GM19099 (cell line): ENCODE measurements around the gene PPL.

Experiments used
- POLR2A ChIP-seq: IDR thresholded peaks from 3 replicates; pipeline ENCODE4 v1.6.1; 2011; ENCODE audit warnings: low read depth; ENCODE audit not compliant: insufficient read length; ENCODE audit errors: extremely low read depth

Gene PPL

DNA sequence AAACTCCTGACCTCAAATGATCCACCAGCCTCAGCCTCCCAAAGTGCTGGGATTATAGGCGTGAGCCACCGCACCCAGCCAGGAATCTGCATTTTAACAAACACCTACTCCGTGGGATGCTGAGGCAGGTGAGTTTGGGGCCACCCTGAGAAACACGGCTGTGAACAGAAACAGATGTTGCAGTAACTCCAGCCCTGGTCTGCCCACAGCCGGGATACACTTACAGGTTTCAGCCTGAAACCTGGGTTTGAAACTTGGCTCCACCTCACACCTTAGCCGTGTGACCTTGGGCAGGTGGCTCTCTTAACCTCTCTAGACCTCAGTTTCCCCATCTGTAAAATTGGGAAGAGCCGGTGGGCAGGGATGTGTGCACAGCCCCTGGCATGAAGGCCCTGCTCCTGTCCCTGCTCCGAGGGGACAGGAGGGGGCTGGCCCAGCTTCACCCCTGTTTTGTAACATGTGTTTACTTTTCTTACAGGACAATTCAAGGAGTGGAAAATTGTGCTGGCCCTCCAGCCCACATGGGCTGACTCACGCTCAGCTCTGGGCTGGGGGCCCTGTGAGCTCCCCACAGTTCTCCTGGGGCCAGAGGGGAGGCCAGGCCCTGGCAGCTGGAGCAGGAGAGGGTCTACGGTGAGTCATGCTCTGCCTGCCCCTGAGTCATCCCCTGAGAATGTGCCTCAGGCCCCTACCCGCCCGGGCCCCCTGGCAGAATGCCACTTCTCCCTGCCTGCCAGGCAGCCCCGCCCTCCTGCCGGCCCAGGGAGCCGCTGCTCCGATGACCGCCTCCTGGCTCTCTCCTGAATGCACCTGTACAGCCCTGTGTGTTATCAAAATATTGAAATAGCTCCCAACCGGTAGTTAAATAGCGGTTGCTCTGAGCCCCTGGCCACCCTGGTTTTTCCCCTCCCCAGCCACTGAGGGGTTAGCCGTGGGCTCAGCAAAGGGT, 7.7 kb upstream of the PPL start:
- TF ChIP-seq POLR2A, result no peak

DNA sequence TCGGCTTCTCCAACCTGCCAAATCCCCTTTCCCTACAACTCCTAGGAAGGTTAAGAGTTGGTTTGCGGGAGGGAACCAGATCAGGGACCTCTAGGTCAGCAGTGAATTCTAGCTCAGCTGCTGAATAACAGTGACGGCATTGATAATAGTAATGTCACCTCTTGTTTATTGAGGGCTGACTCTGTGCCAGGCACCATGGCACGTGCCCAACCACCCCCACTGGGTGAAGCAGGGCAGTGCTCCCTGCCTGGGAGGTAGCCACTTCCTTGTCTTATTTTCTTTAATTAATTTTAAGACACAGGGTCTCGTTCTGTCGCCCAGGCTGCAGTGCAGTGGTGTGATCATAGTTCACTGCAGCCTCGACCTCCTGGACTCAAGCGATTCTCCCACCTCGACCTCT, 5.5 kb upstream of the PPL start:
- no peak for TF ChIP-seq POLR2A

DNA sequence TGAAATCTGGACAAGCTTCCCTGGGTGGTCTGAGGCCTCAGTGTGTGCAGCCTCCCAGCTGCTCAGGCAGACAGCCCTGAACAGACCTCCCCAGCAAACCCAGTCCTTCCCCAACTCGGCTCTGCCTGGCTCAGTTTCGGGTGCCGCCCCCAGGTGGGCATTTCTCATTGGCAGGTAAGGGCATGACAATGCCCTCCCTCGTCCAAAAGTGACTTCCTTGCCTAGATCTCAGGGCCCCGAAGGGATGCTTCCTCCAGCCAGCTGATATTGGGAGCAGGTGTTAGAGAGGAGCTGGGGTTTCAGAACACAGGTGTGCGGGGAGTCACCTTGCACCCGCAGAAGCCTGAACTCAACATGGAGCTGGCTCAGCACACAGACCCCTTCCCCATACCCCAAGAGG, 3.8 kb upstream of the PPL start:
- TF ChIP-seq POLR2A, result no peak

DNA sequence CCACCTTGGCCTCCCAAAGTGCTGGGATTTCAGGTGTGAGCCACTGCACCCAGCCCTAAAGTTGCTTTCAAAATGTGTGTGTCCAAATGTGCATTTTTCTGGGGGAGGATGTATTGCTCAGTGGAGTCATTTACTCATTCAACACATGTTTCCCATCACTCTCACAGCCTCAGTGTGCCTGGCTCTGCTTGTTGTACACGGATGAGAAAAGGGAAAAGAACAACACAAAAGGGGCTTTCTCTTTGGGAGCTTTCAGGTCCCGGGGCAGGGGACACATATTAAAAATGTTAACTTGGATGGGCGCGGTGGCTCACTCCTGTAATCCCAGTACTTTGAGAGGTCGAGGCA, 1.7 kb upstream of the PPL start:
- no peak for TF ChIP-seq POLR2A

DNA sequence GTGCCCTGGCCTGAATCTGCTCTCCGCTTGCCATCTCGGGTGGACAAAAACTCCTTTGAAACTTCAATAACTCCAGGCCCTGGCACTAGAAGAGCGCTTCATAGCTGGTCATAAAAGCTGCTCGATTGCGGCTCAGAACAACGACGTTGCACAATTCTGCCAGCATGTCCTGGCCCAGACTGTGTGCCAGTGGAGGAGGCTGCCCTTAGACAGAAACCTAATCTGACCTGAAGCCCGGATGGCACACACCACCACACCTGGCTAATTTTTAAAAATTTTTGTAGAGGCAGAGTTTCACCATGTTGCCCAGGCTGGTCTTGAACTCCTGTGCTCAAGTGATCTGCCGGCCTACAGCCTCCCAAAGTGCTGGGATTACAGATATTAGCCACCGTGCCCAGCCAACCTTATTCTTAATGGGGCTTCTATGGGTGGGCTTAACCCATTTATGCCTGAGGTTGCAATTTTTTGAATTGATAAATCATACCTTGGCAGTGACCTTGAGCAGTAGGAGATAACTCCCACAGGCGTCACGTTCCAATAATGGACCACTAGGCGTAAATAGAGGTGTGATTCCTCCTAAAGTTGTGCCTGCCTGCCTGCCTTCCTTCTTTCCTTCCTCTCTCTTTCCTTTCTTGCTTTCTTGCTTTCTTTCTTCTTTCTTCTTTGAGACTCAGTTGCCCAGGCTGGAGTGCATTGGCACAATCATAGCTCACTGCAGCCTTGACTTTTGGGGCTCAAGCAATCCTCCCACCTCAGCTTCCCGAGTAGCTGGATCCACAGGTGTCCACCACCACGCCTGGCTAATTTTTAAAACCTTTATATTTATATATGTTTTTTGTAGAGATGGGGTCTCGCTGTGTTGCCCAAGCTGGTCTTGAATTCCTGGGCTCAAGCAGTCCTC, 1.1 kb upstream of the PPL start:
- TF ChIP-seq POLR2A, result no peak

DNA sequence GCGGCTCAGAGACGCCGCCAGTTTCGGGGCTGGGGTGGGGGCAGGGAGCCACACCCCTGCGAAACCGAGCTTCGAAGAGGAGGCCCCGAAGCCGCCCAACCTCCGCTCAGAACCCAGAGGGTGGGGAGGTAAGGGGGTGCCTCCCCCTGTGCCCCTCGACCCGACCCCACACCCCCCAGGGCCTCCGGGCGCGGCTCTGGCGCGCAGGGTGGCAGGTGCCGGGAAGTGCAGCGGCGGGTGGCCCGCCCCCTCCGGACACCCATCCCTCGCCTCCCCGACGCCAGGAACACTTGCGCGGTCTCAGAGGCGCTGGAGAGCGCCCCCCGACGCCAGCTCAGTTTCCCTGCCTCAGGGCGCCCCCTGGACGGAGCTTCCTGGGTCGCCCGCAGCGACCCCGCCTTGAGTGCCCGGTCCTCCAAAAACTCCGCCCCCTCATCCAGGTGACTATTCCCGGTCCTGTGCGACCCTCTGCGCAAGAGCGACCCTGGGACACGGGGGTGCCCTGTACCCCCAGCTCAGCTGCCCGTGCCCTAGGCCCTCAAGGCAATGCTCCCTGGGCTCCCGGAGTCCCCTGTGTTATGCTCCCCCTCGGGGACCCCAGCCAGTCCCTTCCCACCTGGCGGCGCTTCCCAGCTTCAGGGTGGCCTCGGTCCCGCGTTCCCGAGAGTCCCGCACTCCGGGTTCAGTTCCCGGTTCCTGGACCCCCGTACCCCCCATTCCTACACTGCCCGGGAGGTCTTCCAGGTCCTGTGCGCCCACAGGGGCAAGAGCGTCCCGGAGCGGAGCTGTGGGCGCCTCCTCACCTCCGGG, 562 bp downstream of the PPL start:
- TF ChIP-seq POLR2A, result no peak

DNA sequence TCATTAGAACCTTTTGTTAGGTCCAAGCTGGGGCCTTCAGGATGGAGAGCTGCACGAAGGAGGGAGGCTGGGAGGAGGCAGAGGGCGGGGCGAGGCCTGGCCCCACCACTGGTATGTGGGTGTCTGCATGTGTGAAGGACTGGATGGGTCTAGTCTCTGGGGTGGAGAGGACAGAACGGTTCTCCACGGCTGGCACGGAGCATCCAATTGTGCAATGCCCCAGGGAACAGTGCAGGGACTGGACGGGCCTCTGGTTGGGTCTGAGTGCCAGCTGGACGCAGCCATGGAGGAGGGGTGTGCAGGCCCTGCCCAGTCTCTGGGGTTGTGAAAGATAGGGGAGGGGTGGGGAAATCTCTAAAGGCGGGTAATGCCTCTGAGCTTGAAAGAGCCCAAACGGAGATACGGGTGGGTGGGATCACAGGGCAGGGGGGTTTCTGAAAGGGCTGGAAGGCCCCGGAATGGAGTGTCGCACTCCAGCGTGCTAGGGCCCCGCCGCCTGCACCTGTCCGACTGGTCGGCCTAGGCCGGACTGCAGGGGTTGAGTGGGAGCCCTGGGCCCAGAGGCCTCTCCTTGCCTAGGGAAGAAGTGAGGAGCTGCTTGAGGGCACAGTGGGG, 1.6 kb downstream of the PPL start:
- TF ChIP-seq POLR2A, result no peak

DNA sequence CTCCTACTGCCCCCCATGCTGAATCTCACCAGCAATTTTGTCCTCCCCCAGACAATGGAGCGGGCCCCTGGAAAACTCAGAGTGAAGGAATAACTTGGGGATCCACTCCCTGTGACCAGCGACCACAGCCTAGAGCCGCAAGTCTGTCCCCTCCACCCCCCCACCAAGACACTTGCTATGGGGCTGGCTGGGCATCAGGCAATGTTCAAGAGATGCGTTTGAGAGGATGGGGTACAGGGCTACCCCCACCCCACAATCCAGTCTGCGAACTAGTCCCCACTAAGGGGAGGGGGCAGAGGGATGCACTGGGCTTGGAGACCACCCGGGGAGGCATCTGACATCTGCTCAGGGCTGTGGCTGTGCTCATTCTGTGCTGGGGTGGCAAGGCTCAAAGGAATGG, 2.4 kb downstream of the PPL start:
- TF ChIP-seq POLR2A, result no peak

DNA sequence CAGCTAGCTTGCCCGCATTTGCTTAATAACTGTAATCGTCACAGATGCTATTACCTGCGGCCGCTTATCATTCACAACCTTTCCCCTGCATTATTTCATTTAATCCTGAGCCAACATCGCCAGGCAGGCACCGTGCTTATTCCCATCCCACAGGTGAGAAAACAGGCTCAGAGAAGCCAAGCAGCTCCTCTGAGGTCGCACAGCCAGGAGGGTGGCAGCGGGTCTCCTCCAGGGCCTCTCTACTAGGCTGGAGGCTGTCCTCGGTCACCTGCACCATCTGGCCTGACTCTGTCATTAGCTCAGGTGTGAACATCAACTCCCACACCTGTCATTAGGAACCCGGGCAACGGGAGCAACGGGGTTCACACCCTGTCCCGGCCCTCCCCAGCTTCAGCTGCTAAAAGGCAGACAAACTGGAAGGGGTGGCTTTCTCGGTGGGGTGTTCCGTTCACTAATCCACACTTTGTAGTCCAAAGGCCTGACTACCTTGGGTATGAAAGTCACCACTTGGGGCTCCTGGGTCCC, 3.0 kb downstream of the PPL start:
- no peak for TF ChIP-seq POLR2A

DNA sequence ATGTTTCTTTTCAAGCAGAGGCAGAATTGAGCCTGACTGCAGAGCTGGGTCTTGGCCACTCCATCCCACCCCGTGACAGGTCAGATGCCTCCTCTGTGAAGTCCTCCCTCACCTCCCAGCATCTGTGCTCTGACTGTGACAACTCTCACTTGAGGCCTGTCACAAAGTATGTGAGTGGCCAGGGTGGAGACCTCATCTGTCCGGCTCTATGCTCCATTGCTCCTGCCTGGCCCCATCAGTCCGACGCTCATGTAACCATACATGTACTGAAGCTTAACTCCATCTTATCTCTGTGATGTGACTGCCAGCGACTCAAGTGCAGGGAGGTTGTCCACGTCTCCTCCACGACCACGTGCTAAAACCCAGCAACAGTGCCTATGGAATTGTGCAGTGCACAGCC, 3.5 kb downstream of the PPL start:
- TF ChIP-seq POLR2A, result no peak

DNA sequence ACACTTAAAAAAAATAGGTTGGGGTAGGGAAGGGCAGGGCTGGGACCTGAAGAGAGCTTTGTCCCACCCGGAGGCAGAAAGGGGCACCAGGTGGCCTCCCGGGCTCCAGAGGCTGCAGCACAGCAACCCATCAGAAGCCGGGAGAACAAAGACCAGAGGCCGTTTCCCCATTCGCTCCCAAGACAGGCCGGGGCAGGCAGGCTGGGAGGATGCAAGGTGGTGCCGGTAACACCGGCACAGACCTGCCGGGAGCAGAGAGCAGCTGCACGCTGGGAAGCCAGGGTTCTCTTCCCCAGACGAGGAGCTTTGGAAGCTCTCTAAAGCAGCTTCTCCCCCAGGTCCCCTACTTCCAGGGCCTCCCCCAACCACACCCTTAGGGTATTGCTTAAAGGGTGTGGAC, 5.6 kb downstream of the PPL start:
- no peak for TF ChIP-seq POLR2A

DNA sequence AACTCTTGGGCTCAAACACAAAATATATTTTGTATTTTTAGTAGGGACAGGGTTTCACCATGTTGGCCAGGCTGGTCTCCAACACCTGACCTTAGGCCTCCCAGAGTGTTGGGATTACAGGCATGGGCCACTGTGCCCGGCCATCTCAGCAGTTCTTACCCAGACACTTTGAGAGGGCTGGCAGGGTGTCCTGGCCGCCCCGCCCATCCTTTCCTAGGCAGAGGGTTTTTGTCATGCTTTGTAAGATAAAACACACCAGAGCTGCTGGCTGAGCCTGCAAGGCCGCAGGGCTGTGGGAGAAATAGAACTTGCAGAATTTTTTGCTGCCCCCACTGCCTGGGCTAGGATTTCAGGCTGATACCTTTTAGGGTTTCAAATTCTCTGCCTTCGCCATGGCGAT, 8.7 kb downstream of the PPL start:
- no peak for TF ChIP-seq POLR2A

DNA sequence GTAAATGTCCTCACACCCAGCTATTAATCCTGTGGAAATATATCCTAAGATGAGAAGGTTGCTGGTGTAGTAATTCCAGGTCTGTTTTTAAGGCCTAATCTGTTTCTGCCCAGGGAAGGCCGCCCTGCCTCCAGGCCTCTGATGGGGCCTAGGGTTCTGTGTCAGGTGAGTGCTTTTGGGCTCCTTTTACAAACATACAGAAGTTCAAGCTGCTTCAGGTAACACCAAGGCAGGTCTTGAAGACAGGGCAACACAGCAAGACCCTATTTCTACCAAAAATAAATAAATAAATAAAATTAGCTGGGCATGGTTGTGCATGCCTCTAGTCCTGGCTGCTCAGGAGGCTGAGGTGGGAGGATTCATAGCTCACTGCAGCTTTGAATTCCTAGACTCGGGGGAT, 9.3 kb downstream of the PPL start:
- no peak for TF ChIP-seq POLR2A

DNA sequence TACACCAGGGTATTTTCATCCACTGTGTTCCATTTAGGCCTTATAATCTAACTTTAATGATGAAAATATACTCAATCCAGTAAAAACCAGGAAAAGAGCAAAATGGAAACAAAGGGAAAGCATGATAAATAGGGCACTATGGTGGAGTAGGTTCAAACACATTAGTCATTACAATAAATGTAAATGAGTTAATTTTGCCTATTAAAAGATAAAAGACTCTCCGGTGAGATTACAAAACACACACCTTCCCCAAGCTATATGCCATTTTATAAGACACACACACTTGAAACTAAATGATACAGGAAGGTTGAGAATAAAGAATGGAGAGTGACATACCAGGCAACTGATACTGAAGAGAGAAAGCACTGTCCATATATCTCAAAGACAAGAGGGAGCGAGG, 10.0 kb downstream of the PPL start:
- TF ChIP-seq POLR2A, result no peak
